A549 (cell line): ENCODE results near the gene ETFDH. TPM values are rescaled to one million over a fixed set of nuclear protein-coding genes. Genes with fewer than 3 reads are reported as not detected.
A peak's percentile ranks its signal among the peaks of the same experiment; 100 is the strongest.

Source experiments
- ATAC-seq, 2 experiments: fragments of 200-7000 bp in 1 of 2; fragments of >200 bp in 1 of 2; cut with Nextera tagmentation in 1 of 2; cut with Tn5 transposase in 1 of 2; 3 replicates each; pipeline versions ENCODE4 v1.8.0 to v1.9.1; 2018 to 2020; ENCODE audit warnings: mild to moderate bottlenecking in 1 of 2, moderate library complexity in 1 of 2
- CTCF ChIA-PET: fragments of 300-600 bp; sonication (Branson Sonifier 250); formaldehyde crosslinking; extraction: SDS; loops from one replicate; lab custom pipeline; 2021; ENCODE audit warnings: antibody characterized with exemption, inconsistent platforms; lab: Yijun Ruan, JAX
- POLR2A ChIA-PET: fragments of 350-600 bp; formaldehyde crosslinking; extraction: SDS; loops from one replicate; lab custom pipeline; 2021; ENCODE audit warnings: antibody characterized with exemption, inconsistent platforms; lab: Yijun Ruan, JAX
- DNase-seq, 2 experiments: peaks; one replicate each; pipeline versions ENCODE4 v3.0.0 to v3.0.0-alpha.2; 2011 to 2016; ENCODE audit warnings: low read depth in 1 of 2, low spot score in 1 of 2
- FAIRE-seq: peaks from 2 replicates; lab custom pipeline; 2011; peaks lifted over from hg19 to GRCh38; lab: Jason Lieb, UNC
- H3K27ac ChIP-seq, 2 experiments: fragments of >200 bp; sonication (Bioruptor Twin); formaldehyde crosslinking; 3 replicates each; pipeline ENCODE4 v1.5.1; 2016 to 2017
- H3K4me1 ChIP-seq: fragments of >200 bp; sonication (Bioruptor Twin); formaldehyde crosslinking; 3 replicates; pipeline ENCODE4 v1.6.1; 2016
- H3K4me2 ChIP-seq: fragments of >200 bp; sonication (Bioruptor Twin); formaldehyde crosslinking; 3 replicates; pipeline ENCODE4 v1.6.1; 2016
- H3K4me3 ChIP-seq: fragments of >200 bp; sonication (Bioruptor Twin); formaldehyde crosslinking; 3 replicates; pipeline ENCODE4 v1.5.1; 2016
- H3K9me3 ChIP-seq: fragments of >200 bp; sonication (Bioruptor Twin); formaldehyde crosslinking; 3 replicates; pipeline ENCODE4 v1.6.1; 2016
- ATOH8 ChIP-seq: fragments of 250-450 bp; sonication (Bioruptor Pico); IDR thresholded peaks from 2 replicates; pipeline ENCODE4 v1.5.0; 2020; ENCODE audit warnings: low read depth, mild to moderate bottlenecking, moderate library complexity
- CBX2 ChIP-seq: fragments of 200-600 bp; sonication (generic); IDR thresholded peaks from 2 replicates; pipeline ENCODE4 v1.6.1; 2016; ENCODE audit warnings: low read depth, mild to moderate bottlenecking, borderline replicate concordance
- CBX8 ChIP-seq: fragments of 200-600 bp; sonication (generic); IDR thresholded peaks from 2 replicates; pipeline ENCODE4 v1.6.1; 2016
- CHD2 ChIP-seq: fragments of 150-350 bp; IDR thresholded peaks from 2 replicates; pipeline ENCODE4 v1.6.1; 2014; ENCODE audit warnings: low read length; ENCODE audit not compliant: partially characterized antibody
- CTCF ChIP-seq: fragments of >200 bp; sonication (Bioruptor Twin); formaldehyde crosslinking; IDR thresholded peaks from 3 replicates; pipeline ENCODE4 v1.5.1; 2016
- E2F6 ChIP-seq: IDR thresholded peaks from 2 replicates; pipeline ENCODE4 v1.6.1; 2012; ENCODE audit warnings: low read depth, borderline replicate concordance
- ELK1 ChIP-seq: fragments of 150-350 bp; IDR thresholded peaks from 2 replicates; pipeline ENCODE4 v1.6.1; 2014; ENCODE audit warnings: low read depth, mild to moderate bottlenecking, low read length
- ESRRA ChIP-seq: fragments of 150-350 bp; IDR thresholded peaks from 2 replicates; pipeline ENCODE4 v1.6.1; 2014; ENCODE audit warnings: mild to moderate bottlenecking, low read length, borderline replicate concordance
- FOSL2 ChIP-seq, 2 experiments: fragments of 450-650 bp in 1 of 2; fragments of >200 bp in 1 of 2; sonication (Bioruptor Twin) in 1 of 2; formaldehyde crosslinking; IDR thresholded peaks; 2 replicates each; pipeline versions ENCODE4 v1.5.0 to v1.6.1; 2016 to 2020; ENCODE audit warnings: mild to moderate bottlenecking in 1 of 2, moderate library complexity in 1 of 2
- GATA3 ChIP-seq: IDR thresholded peaks from 2 replicates; pipeline ENCODE4 v1.6.1; 2012; ENCODE audit warnings: borderline replicate concordance
- HOXA7 ChIP-seq: fragments of 250-450 bp; sonication (Bioruptor Pico); IDR thresholded peaks from 2 replicates; pipeline ENCODE4 v1.5.0; 2020; ENCODE audit warnings: mild to moderate bottlenecking, moderate library complexity
- HOXB13 ChIP-seq: fragments of 250-450 bp; sonication (Bioruptor Pico); IDR thresholded peaks from 2 replicates; pipeline ENCODE4 v1.5.0; 2020; ENCODE audit warnings: low read depth, mild to moderate bottlenecking, moderate library complexity
- JUN ChIP-seq, 2 experiments: fragments of >200 bp; sonication (Bioruptor Twin); formaldehyde crosslinking; IDR thresholded peaks; 2 replicates in 1 of 2; 3 replicates in 1 of 2; pipeline ENCODE4 v1.6.1; 2016 to 2017
- NR3C1 ChIP-seq: fragments of >200 bp; sonication (Bioruptor Twin); formaldehyde crosslinking; IDR thresholded peaks from 3 replicates; pipeline ENCODE4 v1.6.1; 2017
- RAD21 ChIP-seq, 2 experiments: fragments of >200 bp in 1 of 2; sonication (Bioruptor Twin) in 1 of 2; formaldehyde crosslinking in 1 of 2; IDR thresholded peaks in 1 of 2; conservative IDR thresholded peaks in 1 of 2; 2 replicates in 1 of 2; 3 replicates in 1 of 2; pipeline ENCODE4 v1.6.1; 2012 to 2018; ENCODE audit warnings: inconsistent platforms in 1 of 2
- RCOR1 ChIP-seq: fragments of 150-350 bp; IDR thresholded peaks from 2 replicates; pipeline ENCODE4 v1.6.1; 2014; ENCODE audit warnings: antibody characterized with exemption, low read length, low read depth
- SMC3 ChIP-seq: fragments of >200 bp; sonication (Bioruptor Twin); formaldehyde crosslinking; IDR thresholded peaks from 3 replicates; pipeline ENCODE4 v1.6.1; 2018; ENCODE audit warnings: inconsistent platforms
- TFCP2L1 ChIP-seq: fragments of 250-450 bp; sonication (Bioruptor Pico); IDR thresholded peaks from 2 replicates; pipeline ENCODE4 v1.5.0; 2021; ENCODE audit warnings: mild to moderate bottlenecking
- ZFP36 ChIP-seq: fragments of 450-650 bp; IDR thresholded peaks from 2 replicates; pipeline ENCODE4 v1.6.1; 2014; ENCODE audit warnings: borderline replicate concordance; ENCODE audit not compliant: partially characterized antibody
- WGBS: methylation state at CpG from one replicate; pipeline ENCODE4 v1.1.6; 2017; ENCODE audit errors: missing lambda C conversion rate; 5-methylcytosine and 5-hydroxymethylcytosine counted together
- polyA plus RNA-seq, 4 experiments: library from polyadenylated mRNA; depleted of rRNA in 3 of 4; stranded (reverse); fragments of >200 nt; fragmentation: RNase III in 1 of 4; extraction: RNeasy Plus Mini Kit Qiagen cat#74134 plus additional on column Dnase treatment in 1 of 4; gene quantifications; 2 replicates in 3 of 4; 3 replicates in 1 of 4; pipeline ENCODE4 v1.2.3, GENCODE V29; 2011 to 2017

Gene ETFDH
- polyA plus RNA-seq, 2 of the 4 experiments (the other 2 are of a cell fraction), result 6.7 to 15.7 TPM

GRCh38 chr4:158729716-158730559 is 57.8 kb downstream of the ETFDH start:
- ChIA-PET CTCF (interaction anchor here (0.7 to 2.0 kb wide), 10 partner anchors 33 to 477 kb away, joined by 3 to 6 read pairs (median 4); no protein-coding TSS in a partner anchor), POLR2A (no interaction called here)
- Histone ChIP-seq H3K4me3 (no peak overlapping the region), H3K27ac (no peak overlapping the region), H3K9me3 (no peaks in the 10 kb centered on the region), H3K4me2 (peak overlapping the region; percentile 25; the same call in 1 of the 3 replicates), H3K4me1 (no peaks in the 10 kb centered on the region)
- FAIRE-seq (no peak), DNase-seq (peak; percentile 55 to 60), ATAC-seq (peak; percentile 98 to 99)
- WGBS, result 26% methylated on average over 5 of the region's 5 CpGs
- TF ChIP-seq HOXA7 (CRISPR knock-in tag), result no peak
- no peak for TF ChIP-seq GATA3
- peak; percentile 71 for TF ChIP-seq CTCF
- peak; percentile 83 for TF ChIP-seq SMC3
- TF ChIP-seq CHD2, result no peak
- TF ChIP-seq RAD21 (conservative IDR thresholded peaks at IDR 0.05 in 1 of 2, IDR thresholded peaks at IDR 0.05 in 1 of 2), result peak; percentile 78 to 79
- no peak for TF ChIP-seq ATOH8 (CRISPR knock-in tag)
- no peak for TF ChIP-seq JUN (IDR thresholded peaks at IDR 0.05)
- TF ChIP-seq CBX8, result no peak

GRCh38 chr4:158738866-158739265 is 66.8 kb downstream of the ETFDH start:
- Histone ChIP-seq H3K4me3 (no peak overlapping the region), H3K27ac (no peak overlapping the region), H3K4me2 (no peak overlapping the region), H3K4me1 (no peaks in the 10 kb centered on the region), H3K9me3 (no peaks in the 10 kb centered on the region)
- ATAC-seq, result no peak
- ChIA-PET POLR2A (interaction anchor here (0.6 kb wide), 1 partner anchor 512 kb away, joined by 3 read pairs; no protein-coding TSS in a partner anchor), CTCF (no interaction called here)
- no peak for DNase-seq
- FAIRE-seq, result no peak
- WGBS, result 93% methylated on average over 2 of the region's 2 CpGs
- TF ChIP-seq TFCP2L1 (no peak), E2F6 (no peak), ESRRA (no peak), JUN (IDR thresholded peaks at IDR 0.05) (no peak), HOXB13 (CRISPR knock-in tag) (no peak), GATA3 (no peak), ATOH8 (CRISPR knock-in tag) (no peak), NR3C1 (no peak), FOSL2 (IDR thresholded peaks at IDR 0.05) (no peak), FOSL2 (CRISPR knock-in tag; IDR thresholded peaks at IDR 0.05) (no peak), CBX2 (no peak), CBX8 (no peak), ZFP36 (no peak), RCOR1 (no peak), ELK1 (no peak)
